HG03469 (cell line): ENCODE measurements around the gene CBX3.
"Not testable (repeated sequence)": the region's sequence is repeated elsewhere in the genome, so short reads cannot be mapped to it uniquely, and the experiment has no call there.

Experiments
- ATAC-seq: cut with Tn5 transposase; IDR thresholded peaks from one replicate; pipeline ENCODE4 v1.9.1; 2021; ENCODE audit warnings: mild to moderate bottlenecking, moderate library complexity, moderate number of reproducible peaks; ENCODE audit not compliant: unreplicated experiment

Gene CBX3

DNA sequence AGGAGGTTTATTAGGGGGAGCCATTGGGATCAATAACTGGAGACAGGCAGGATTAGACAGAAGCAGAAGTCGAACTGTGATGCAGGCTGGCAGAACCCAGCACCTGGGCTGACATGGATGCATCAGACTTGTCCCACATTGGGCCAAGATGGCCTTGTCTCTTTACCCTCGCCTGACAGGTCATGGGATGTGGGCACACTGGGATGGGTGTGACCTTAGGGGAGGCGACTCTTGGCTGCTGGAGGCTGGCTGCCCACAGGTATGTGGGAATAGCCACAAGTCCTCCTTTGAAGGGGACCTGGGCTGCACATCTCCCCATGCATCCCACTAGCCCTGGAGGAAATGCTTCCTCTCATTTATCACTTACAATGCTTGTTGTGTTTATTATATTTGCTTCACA, 32.3 kb upstream of the CBX3 start:
- no peak for ATAC-seq

DNA sequence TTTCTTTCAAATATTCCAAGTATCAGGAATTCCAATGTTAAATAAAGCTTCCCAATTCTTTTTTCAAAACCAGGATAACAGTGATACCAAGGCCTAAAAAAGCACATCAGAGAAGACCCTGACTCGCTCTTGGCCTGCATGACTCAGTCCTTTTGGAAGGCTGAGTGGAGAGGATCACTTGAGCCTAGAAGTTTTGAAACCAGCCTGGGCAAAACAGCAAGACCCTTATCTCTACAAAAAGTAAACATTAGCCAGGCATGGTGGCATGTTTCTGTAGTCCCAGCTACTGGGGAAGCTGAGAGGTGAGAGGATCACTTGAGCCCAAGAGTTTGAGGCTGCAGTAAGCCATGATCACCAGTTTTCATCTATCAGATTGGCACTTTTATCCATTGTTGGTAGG, 30.9 kb upstream of the CBX3 start:
- ATAC-seq: no peak

DNA sequence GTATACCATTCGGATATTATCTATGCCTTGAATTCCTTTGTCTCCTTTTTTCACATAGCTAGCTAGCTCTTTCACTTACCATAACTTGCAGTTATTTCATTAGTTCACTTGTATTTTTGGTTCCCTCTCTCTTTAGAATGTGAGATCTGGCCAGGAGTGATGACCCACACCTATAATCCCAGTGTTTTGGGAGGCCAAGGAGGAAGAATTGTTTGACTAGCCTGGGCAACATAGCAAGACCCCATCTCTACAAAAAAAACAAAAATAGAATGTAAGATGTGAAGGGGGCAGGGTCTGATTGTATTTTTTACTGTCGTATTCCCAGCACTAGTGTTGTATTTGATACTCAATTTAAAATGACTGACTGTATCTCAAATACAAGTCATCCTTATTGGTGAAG, 29.9 kb upstream of the CBX3 start:
- ATAC-seq: no peak

DNA sequence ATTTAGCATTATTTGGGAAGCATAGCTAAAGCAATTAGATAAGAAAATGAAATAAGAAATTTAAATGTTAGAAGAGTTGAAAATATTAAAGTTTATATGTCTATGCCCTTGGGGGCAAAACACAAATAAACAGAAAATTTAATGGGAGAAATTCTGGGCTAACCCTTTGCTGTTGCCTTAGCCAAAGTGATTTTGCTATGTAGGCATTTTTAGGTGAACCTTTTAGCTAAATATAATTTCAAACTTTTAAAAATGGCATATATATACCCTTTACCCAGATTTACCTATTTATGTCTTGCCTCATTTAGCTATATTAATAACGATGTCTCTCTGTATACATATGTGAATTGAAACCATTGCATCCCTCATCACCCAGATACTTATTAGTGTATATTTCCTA, 29.5 kb upstream of the CBX3 start:
- no peak for ATAC-seq

DNA sequence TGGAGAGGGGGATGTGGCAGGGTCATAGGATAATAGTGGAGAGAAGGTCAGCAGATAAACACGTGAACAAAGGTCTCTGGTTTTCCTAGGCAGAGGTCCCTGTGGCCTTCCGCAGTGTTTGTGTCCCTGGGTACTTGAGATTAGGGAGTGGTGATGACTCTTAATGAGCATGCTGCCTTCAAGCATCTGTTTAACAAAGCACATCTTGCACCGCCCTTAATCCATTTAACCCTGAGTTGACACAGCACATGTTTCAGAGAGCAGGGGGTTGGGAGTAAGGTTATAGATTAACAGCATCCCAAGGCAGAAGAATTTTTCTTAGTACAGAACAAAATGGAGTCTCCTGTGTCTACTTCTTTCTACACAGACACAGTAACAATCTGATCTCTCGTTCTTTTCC, 25.6 kb upstream of the CBX3 start:
- not testable (repeated sequence) for ATAC-seq

DNA sequence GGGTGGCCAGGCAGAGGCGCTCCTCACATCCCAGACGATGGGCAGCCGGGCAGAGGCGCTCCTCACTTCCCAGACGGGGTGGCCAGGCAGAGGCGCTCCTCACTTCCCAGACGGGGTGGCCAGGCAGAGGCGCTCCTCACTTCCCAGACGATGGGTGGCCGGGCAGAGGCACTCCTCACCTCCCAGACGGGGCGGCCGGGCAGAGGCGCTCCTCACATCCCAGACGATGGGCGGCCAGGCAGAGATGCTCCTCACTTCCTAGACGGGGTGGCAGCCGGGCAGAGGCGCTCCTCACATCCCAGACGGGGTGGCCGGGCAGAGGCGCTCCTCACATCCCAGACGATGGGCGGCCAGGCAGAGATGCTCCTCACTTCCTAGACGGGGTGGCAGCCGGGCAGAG, 24.8 kb upstream of the CBX3 start:
- not testable (repeated sequence) for ATAC-seq

DNA sequence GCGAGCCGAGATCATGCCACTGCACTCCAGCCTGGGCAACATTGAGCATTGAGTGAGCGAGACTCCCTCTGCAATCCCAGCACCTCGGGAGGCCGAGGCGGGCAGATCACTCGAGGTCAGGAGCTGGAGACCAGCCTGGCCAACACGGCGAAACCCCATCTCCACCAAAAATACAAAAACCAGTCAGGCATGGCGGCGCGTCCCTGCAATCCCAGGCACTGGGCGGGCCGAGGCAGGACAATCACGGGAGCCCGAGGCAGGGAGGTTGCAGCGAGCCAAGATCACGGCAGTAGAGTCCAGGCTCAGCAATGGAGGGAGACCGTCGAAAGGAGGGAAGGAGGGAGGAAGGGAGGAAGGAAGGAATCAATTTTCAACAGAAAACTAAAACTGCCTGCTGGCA, 24.3 kb upstream of the CBX3 start:
- ATAC-seq: not testable (repeated sequence)

DNA sequence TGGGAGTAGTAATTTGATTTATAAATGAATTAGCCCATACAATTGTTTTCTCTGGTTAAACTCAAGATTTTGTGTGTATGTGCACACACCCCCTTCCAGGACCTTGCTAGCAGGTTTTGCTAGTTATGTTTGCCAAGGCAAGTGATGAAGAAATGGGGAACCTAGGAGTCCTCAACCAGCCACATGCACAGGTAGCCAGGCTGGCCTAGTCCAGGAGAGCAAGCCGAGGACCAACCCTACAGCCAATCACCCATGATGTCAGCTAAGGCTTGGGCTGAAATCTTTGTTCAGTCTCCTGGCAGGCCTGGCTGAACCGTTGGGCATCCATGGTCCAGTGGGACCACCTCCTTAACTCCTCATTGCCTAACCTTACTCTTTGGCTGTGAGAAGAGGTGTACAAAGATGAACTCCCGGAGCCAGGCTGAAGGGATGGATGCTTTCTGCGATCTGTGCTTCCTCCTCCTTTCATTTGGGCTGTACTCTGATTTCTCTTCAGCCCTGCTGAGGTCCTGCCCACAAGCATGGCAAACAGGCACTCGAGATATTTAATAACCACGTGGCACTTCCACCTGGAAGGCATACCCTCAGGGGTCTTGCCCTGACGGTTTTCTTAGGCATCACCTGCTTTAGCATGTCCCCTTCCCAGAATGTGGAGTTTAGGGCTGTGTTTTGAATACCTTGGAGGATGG, 23.1 kb upstream of the CBX3 start:
- no peak for ATAC-seq

DNA sequence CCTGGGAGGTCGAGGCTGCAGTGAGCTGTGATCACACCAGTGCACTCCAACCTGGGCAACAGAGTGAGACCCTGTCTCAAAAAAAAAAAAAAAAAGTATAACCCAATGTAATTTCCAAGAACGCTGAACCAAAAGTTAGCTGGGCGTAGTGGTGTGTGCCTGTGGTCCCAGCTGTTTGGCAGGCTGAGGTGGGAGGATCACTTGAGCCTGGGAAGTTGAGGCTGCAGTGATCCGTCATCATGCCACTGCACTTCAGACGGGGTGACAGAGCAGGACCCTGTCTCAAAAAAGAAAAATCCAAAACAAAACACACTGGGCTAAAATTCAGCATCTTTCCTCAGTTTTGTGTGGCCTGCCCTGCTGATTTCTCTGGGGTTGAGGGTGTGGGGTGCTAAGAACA, 22.1 kb upstream of the CBX3 start:
- ATAC-seq: no peak

DNA sequence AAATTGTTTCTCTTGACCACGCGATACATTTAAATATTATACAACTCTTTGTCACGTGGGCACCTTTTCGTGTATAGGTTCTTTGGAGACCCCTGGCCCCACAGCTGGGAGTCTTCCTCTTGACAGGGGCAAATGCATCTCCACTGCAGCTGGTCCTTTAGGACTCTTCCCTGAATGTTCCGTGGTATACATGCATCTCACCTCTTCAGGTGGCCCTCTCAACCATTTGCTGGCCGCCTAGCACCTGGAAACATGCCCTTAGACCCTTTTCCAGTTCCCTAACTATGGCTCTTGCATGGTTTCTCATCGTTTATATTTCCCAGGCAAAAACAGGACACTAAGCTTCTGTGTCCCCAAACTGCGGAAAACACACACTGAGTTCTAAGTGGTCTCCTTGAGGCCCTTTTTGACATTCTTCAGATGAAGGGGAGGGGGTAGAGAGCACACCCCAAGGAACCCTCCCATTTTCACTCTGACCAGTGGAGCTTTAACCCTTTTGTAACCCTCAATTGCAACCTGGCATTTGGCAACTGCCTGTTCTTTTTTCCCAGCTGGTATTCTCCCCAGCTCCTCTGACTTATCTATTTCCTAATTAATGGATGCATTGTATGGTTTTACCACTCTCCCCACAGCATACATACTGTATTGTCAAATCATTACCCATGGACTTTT, 21.6 kb upstream of the CBX3 start:
- no peak for ATAC-seq

DNA sequence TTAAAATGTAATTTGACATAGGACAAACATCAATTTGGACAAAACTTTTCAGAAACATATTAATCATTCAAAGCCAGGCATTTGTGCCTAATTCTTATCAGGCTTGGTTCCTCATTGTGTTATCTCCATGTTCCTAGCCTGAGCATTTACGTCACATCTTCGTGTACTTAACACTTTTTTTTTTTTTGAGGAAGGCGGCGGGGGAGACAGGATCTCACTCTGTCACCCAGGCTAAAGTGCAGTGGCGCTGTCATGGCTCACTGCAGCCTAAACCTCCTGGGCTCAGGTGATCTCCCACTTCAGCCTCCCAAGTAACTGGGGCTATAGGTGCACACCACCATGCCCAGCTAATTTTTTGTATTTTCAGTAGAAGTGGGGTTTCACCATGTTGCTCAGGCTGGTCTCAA, 20.8 kb upstream of the CBX3 start:
- ATAC-seq: no peak

DNA sequence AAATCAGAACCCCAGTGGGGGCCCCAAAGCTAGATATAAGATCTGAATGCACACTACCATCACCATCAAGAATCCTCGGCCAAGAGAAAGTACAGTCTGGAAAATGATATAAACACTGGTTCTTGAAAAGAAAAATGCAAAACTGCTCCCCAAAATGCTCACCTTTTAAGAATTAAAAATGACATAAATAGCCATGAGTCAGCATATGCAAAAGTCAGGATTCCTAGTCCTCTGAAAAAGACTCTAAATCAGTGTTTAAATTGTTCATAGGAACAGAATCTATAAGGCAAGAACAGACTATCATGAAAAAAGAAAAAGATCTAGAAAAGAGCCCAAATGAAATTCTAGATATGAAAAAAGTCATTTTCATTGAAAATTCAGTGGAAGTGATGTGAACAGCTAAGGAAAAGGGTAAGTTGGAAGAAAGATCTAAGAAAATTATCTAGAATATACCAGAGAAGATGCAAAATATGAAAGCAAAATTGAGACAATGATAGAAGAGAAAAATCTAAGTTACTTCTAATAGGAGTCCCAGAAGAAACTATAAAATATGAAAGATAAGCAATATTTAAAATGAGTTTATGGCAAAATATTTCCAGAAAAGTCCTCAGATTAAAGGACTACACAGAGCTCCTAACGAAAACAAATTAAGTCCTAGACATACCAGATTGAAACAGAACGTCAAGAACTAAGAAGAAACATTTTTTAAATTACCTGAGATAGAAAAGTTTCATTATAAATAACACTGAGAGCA, 19.9 kb upstream of the CBX3 start:
- ATAC-seq: no peak

DNA sequence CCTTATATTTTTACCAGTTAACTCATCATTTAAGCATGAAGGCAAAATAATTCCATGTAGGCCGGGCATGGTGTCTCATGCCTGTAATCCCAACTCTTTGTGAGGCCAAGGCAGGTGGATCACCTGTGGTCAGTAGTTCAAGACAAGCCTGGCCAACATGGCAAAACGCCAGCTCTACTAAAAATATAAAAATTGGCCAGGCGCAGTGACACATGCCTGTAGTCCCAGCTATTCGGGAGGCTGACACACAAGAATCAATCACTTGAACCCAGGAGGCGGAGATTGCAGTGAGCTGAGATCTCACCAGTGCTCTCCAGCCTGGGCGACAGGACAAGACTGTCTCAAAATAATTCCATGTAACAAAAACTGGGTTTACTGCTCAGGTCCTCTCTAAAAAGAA, 19.3 kb upstream of the CBX3 start:
- ATAC-seq: no peak

DNA sequence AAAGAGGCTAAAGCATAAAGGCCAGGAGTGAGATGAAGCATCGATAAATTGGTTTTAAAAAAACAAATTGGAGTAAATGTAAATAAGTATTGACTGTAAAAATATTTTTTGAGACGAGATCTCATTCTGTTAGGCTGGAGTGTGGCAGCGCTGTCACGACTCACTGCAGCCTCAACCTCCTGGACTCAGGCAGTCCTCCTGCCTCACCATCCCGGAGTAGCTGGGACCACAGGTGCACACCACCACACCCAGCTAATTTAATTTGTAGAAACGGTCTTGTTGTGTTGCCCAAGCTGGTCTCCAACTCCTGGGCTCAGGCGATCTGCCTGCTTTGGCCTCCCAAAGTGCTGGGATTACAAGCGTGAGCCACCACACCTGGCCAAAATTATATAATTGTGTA, 18.8 kb upstream of the CBX3 start:
- ATAC-seq: no peak

DNA sequence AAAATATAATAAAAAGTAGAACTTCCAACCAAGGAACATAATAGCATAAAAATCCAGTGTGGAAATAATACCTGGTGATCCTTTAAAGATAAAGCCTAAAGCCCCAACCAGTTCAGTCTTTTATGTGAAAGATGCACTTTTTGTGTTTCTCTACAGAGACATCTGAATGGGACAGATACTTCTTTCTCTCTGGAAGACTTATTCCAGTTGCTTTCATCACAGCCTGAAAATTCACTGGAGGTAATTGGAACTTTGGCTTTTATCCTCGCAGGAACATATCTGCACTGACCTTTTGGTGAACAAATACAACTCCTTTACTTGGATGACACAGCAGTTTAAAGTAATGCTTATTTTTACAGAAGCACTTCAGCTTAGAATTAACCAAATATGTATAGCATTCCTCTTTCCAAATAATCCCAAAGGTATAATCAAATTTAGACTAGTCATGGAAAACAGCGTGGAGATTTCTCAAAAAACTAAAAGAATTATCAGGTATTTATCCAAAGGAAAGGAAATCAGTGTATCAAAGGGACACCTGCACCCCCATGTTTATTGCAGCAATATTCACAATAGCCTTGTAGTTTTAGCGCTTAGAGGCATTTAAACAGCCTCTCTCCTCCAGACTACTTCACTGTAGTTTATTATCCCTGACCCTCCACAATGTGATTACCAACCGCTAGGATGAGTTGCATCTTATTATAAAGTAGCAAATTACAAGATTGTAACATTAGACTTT, 17.8 kb upstream of the CBX3 start:
- ATAC-seq: no peak

DNA sequence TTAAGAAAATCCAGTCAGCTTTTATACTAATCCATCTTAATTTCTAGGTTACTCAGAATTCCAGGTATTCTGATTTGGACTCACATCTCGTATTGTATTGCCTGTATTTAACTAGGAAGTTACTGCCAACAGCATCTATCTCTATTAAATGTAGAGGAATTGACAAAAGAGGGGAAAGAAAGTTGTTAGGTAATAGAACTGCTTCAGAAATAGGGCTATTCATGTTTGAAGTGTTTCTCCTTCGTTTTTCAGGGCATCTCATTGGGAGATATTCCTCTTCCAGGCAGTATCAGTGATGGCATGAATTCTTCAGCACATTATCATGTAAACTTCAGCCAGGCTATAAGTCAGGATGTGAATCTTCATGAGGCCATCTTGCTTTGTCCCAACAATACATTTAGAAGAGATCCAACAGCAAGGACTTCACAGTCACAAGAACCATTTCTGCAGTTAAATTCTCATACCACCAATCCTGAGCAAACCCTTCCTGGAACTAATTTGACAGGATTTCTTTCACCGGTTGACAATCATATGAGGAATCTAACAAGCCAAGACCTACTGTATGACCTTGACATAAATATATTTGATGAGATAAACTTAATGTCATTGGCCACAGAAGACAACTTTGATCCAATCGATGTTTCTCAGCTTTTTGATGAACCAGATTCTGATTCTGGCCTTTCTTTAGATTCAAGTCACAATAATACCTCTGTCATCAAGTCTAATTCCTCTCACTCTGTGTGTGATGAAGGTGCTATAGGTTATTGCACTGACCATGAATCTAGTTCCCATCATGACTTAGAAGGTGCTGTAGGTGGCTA, 17.1 kb upstream of the CBX3 start:
- not testable (repeated sequence) for ATAC-seq

DNA sequence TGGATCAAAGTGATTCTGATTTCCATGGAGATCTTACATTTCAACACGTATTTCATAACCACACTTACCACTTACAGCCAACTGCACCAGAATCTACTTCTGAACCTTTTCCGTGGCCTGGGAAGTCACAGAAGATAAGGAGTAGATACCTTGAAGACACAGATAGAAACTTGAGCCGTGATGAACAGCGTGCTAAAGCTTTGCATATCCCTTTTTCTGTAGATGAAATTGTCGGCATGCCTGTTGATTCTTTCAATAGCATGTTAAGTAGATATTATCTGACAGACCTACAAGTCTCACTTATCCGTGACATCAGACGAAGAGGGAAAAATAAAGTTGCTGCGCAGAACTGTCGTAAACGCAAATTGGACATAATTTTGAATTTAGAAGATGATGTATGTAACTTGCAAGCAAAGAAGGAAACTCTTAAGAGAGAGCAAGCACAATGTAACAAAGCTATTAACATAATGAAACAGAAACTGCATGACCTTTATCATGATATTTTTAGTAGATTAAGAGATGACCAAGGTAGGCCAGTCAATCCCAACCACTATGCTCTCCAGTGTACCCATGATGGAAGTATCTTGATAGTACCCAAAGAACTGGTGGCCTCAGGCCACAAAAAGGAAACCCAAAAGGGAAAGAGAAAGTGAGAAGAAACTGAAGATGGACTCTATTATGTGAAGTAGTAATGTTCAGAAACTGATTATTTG, 16.3 kb upstream of the CBX3 start:
- no peak for ATAC-seq

DNA sequence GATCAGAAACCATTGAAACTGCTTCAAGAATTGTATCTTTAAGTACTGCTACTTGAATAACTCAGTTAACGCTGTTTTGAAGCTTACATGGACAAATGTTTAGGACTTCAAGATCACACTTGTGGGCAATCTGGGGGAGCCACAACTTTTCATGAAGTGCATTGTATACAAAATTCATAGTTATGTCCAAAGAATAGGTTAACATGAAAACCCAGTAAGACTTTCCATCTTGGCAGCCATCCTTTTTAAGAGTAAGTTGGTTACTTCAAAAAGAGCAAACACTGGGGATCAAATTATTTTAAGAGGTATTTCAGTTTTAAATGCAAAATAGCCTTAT, 15.7 kb upstream of the CBX3 start:
- ATAC-seq: no peak

DNA sequence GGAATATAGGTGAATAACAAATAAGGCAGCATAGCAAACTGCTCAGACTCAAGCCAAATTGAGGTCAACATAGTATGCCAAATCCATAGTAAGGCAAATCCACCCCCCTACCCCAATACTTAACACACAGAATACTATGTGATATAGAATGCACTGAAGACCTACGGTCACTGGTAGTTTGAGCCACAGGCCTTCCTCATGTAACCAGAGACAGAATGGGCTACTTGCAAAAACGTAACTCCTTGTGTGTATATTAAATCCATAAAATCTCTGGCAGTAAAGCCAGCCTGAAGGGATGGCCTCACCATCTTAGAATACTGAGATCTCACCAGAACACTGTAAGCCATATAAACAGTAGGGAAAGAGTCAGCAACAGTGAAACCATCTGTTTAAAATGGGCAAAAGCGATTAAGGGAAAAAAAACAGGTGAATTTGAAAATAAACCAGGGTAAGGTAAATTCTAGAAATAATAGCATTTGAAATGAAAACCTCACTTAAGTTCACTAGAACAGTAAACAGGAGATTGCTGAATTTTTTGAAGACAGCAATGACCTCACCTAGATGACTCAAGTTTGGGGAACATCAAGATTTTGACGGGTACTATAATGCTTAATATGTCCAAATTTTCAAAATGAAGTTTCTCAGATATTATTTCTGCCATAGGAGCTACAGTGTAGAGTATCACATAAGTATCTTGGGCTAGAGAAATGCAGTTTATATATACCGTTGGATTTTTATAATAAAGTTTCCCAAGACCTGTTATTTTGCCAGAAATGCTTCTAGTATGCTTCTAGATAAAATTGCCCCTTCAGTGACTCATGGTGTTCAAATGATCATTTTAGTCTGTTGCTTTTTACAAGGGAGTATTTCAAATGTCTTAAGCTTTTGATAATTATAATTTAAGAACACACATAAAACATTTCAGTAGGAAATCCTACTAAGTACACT, 14.9 kb upstream of the CBX3 start:
- no peak for ATAC-seq
